ENCODE measurements around the gene UBR3. TPM values are rescaled to one million over a fixed set of nuclear protein-coding genes. Genes with fewer than 3 reads are reported as not detected.

UBR3 gene
- polyA plus RNA-seq, 2 of the 4 experiments (the other 2 are of a cell fraction): 11.0 to 23.1 TPM

- H3K27ac ChIP-seq: no peak overlapping the region
- ChIA-PET CTCF (no interaction called here), POLR2A (no interaction called here)
- no peak for DNase-seq (ENCODE audit: low read depth in 1 of 2, low spot score in 1 of 2)
- no peak overlapping the region for H3K4me2 ChIP-seq
- H3K4me3 ChIP-seq: no peak overlapping the region
- H3K9me3 ChIP-seq: peaks cover 3% of the 10 kb centered on the region; the same call in 1 of the 3 replicates
- WGBS (ENCODE audit: missing lambda C conversion rate): 90% methylated on average over 1 of the region's 2 CpGs
- no peaks in the 10 kb centered on the region for H3K4me1 ChIP-seq
- TF ChIP-seq TFCP2L1 (CRISPR knock-in tag; IDR thresholded peaks at IDR 0.05): no peak
- no peak for FAIRE-seq
- ATAC-seq: no peak
Measured at GRCh38 chr2:169980643-169981042, 153.4 kb downstream of the UBR3 start.

GRCh38 chr2:169982929-169983328 is 155.7 kb downstream of the UBR3 start:
- H3K27ac ChIP-seq: no peak overlapping the region
- H3K4me2 ChIP-seq: no peak overlapping the region
- no peak for FAIRE-seq
- no peaks in the 10 kb centered on the region for H3K4me1 ChIP-seq
- no peak for TF ChIP-seq HES2 (IDR thresholded peaks at IDR 0.05)
- ChIA-PET CTCF (no interaction called here), POLR2A (no interaction called here)
- WGBS (ENCODE audit: missing lambda C conversion rate): 0% methylated on average over 1 of the region's 1 CpG
- no peak for DNase-seq (ENCODE audit: low read depth in 1 of 2, low spot score in 1 of 2)
- H3K4me3 ChIP-seq: no peak overlapping the region
- H3K9me3 ChIP-seq: no peaks in the 10 kb centered on the region
- ATAC-seq: no peak

GRCh38 chr2:169983506-169983905 is 156.3 kb downstream of the UBR3 start:
- Histone ChIP-seq H3K4me2 (no peak overlapping the region), H3K4me1 (no peaks in the 10 kb centered on the region), H3K9me3 (no peaks in the 10 kb centered on the region), H3K27ac (no peak overlapping the region), H3K4me3 (no peak overlapping the region)
- ATAC-seq (no peak), DNase-seq (ENCODE audit: low read depth in 1 of 2, low spot score in 1 of 2) (no peak), FAIRE-seq (no peak)
- WGBS (ENCODE audit: missing lambda C conversion rate): 94% methylated on average over 3 of the region's 3 CpGs
- TF ChIP-seq EHF (CRISPR knock-in tag; IDR thresholded peaks at IDR 0.05): no peak
- no peak for TF ChIP-seq HOXA7 (CRISPR knock-in tag; IDR thresholded peaks at IDR 0.05)
- no peak for TF ChIP-seq NPAS2 (CRISPR knock-in tag; IDR thresholded peaks at IDR 0.05; ENCODE audit: borderline replicate concordance)
- TF ChIP-seq HEYL (CRISPR knock-in tag; IDR thresholded peaks at IDR 0.05): no peak
- TF ChIP-seq HES2 (IDR thresholded peaks at IDR 0.05): no peak
- TF ChIP-seq PBX3 (IDR thresholded peaks at IDR 0.05): no peak
- ChIA-PET POLR2A (no interaction called here), CTCF (no interaction called here)

- POLR2A ChIA-PET: no interaction called here
- TF ChIP-seq KDM1A (IDR thresholded peaks at IDR 0.05; ENCODE audit: low read depth) (no peak), TP53 (CRISPR knock-in tag; IDR thresholded peaks at IDR 0.05) (no peak), JUNB (IDR thresholded peaks at IDR 0.05) (no peak), BHLHE40 (IDR thresholded peaks at IDR 0.05; ENCODE audit: low read depth, low read length) (no peak), GATA3 (IDR thresholded peaks at IDR 0.05; ENCODE audit: borderline replicate concordance) (no peak), SREBF2 (IDR thresholded peaks at IDR 0.05) (no peak), ZFP36 (IDR thresholded peaks at IDR 0.05; ENCODE audit: borderline replicate concordance, partially characterized antibody) (no peak), HEYL (CRISPR knock-in tag; IDR thresholded peaks at IDR 0.05) (no peak), EHMT2 (IDR thresholded peaks at IDR 0.05; ENCODE audit: low read depth) (no peak), MAFK (IDR thresholded peaks at IDR 0.05; ENCODE audit: partially characterized antibody) (no peak), CHD2 (IDR thresholded peaks at IDR 0.05; ENCODE audit: low read length, partially characterized antibody) (no peak), FOXS1 (CRISPR knock-in tag; IDR thresholded peaks at IDR 0.05) (no peak), TFCP2L1 (CRISPR knock-in tag; IDR thresholded peaks at IDR 0.05) (no peak), MAX (IDR thresholded peaks at IDR 0.05) (no peak), SMC3 (IDR thresholded peaks at IDR 0.05) (no peak), USF2 (IDR thresholded peaks at IDR 0.05) (no peak)
- Histone ChIP-seq H3K9me3 (no peaks in the 10 kb centered on the region), H3K27ac (no peak overlapping the region), H3K4me1 (no peaks in the 10 kb centered on the region), H3K4me2 (no peak overlapping the region), H3K4me3 (no peak overlapping the region)
- ATAC-seq (no peak), DNase-seq (ENCODE audit: low read depth in 1 of 2, low spot score in 1 of 2) (no peak), FAIRE-seq (no peak)
- CTCF ChIA-PET: no interaction called here
Measured at GRCh38 chr2:169984145-169984544, 156.9 kb downstream of the UBR3 start.
